Measurements from ENCODE around the gene GMDS. TPM values are rescaled to one million over a fixed set of nuclear protein-coding genes. Genes with fewer than 3 reads are reported as not detected.

The GMDS gene
- total and polyA plus RNA-seq, 2 donors (not counting 1 experiment from before 2014, with no cell fraction given): 12.7 to 34.5 TPM

DNA sequence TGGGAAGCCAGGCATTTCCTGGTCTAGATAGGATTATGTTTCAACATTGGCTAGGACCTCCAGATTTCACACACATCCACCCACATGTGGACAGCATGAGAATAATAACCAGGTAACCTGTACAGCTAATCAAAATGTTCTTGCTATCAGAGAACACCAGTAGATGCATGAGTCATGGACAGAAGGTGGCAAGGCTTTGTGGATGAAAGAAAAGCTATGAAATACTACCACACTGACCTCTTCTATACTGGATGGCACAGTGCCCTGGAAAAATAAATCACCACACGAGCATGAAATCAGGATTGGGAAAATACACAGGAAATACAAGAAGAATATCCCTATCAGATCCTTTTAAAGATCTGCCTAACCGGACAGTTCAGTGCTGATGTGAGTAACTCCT lies 113.0 kb downstream of the GMDS start:
- Histone ChIP-seq H3K4me2 (ENCODE audit: extremely low read depth, insufficient read depth, low read length) (no peak overlapping the region), H3K27ac (ENCODE audit: insufficient read depth, low read length) (no peak overlapping the region), H3K27me3 (ENCODE audit: control insufficient read depth, insufficient read depth, low read length) (no peaks in the 10 kb centered on the region), H2AFZ (ENCODE audit: low read length) (no peak overlapping the region), H3K9ac (ENCODE audit: insufficient read depth, low read length) (no peak overlapping the region), H3K9me3 (ENCODE audit: control insufficient read depth, insufficient read depth, low read depth, low read length) (no peaks in the 10 kb centered on the region), H3K36me3 (ENCODE audit: control insufficient read depth, insufficient read depth, low read length) (no peaks in the 10 kb centered on the region), H3K79me2 (ENCODE audit: control insufficient read depth, insufficient read depth, low read length) (no peaks in the 10 kb centered on the region), H3K4me3 (replicated peaks in 1 of 4; ENCODE audit: control extremely low read depth in 1 of 4, insufficient read depth in 1 of 4, low read depth in 3 of 4, low read length in 4 of 4) (no peak overlapping the region), H3K4me1 (ENCODE audit: control insufficient read depth, extremely low read depth, insufficient read depth, low read length) (no peaks in the 10 kb centered on the region), H4K20me1 (ENCODE audit: control insufficient read depth, extremely low read depth, insufficient read depth, low read length) (no peaks in the 10 kb centered on the region)
- no peak for TF ChIP-seq EZH2 (IDR thresholded peaks at IDR 0.05; ENCODE audit: low read length, missing control alignments)
- TF ChIP-seq, protein P1, sequence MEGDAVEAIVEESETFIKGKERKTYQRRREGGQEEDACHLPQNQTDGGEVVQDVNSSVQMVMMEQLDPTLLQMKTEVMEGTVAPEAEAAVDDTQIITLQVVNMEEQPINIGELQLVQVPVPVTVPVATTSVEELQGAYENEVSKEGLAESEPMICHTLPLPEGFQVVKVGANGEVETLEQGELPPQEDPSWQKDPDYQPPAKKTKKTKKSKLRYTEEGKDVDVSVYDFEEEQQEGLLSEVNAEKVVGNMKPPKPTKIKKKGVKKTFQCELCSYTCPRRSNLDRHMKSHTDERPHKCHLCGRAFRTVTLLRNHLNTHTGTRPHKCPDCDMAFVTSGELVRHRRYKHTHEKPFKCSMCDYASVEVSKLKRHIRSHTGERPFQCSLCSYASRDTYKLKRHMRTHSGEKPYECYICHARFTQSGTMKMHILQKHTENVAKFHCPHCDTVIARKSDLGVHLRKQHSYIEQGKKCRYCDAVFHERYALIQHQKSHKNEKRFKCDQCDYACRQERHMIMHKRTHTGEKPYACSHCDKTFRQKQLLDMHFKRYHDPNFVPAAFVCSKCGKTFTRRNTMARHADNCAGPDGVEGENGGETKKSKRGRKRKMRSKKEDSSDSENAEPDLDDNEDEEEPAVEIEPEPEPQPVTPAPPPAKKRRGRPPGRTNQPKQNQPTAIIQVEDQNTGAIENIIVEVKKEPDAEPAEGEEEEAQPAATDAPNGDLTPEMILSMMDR (conservative IDR thresholded peaks at IDR 0.05 in 1 of 2, IDR thresholded peaks at IDR 0.05 in 1 of 2; ENCODE audit: low read depth in 1 of 2, low read length in 2 of 2): no peak
- peak; percentile 17 to 36 for DNase-seq (ENCODE audit: low read depth in 2 of 2)

GRCh38 chr6:2129182-2129621 lies 116.2 kb downstream of the GMDS start:
- H3K27ac ChIP-seq (ENCODE audit: insufficient read depth, low read length): no peak overlapping the region
- TF ChIP-seq, protein P1 (conservative IDR thresholded peaks at IDR 0.05 in 1 of 2, IDR thresholded peaks at IDR 0.05 in 1 of 2; ENCODE audit: low read depth in 1 of 2, low read length in 2 of 2): no peak
- TF ChIP-seq EZH2 (IDR thresholded peaks at IDR 0.05; ENCODE audit: low read length, missing control alignments): no peak
- no peak overlapping the region for H2AFZ ChIP-seq (ENCODE audit: low read length)

GRCh38 chr6:2127484-2127911 lies 117.9 kb downstream of the GMDS start:
- DNase-seq (ENCODE audit: low read depth in 2 of 2): no peak
- H3K79me2 ChIP-seq (ENCODE audit: control insufficient read depth, insufficient read depth, low read length): no peaks in the 10 kb centered on the region
- H3K27ac ChIP-seq (ENCODE audit: insufficient read depth, low read length): no peak overlapping the region
- no peaks in the 10 kb centered on the region for H3K27me3 ChIP-seq (ENCODE audit: control insufficient read depth, insufficient read depth, low read length)
- no peak for TF ChIP-seq EZH2 (IDR thresholded peaks at IDR 0.05; ENCODE audit: low read length, missing control alignments)
- TF ChIP-seq, protein P1 (conservative IDR thresholded peaks at IDR 0.05 in 1 of 2, IDR thresholded peaks at IDR 0.05 in 1 of 2; ENCODE audit: low read depth in 1 of 2, low read length in 2 of 2): no peak
- no peak overlapping the region for H3K4me2 ChIP-seq (ENCODE audit: extremely low read depth, insufficient read depth, low read length)
- no peaks in the 10 kb centered on the region for H3K36me3 ChIP-seq (ENCODE audit: control insufficient read depth, insufficient read depth, low read length)
- H3K4me3 ChIP-seq (replicated peaks in 1 of 4; ENCODE audit: control extremely low read depth in 1 of 4, insufficient read depth in 1 of 4, low read depth in 3 of 4, low read length in 4 of 4): no peak overlapping the region
- H2AFZ ChIP-seq (ENCODE audit: low read length): no peak overlapping the region
- H3K9me3 ChIP-seq (ENCODE audit: control insufficient read depth, insufficient read depth, low read depth, low read length): no peaks in the 10 kb centered on the region
- H4K20me1 ChIP-seq (ENCODE audit: control insufficient read depth, extremely low read depth, insufficient read depth, low read length): no peaks in the 10 kb centered on the region
- H3K4me1 ChIP-seq (ENCODE audit: control insufficient read depth, extremely low read depth, insufficient read depth, low read length): no peaks in the 10 kb centered on the region
- H3K9ac ChIP-seq (ENCODE audit: insufficient read depth, low read length): no peak overlapping the region

More at GRCh38 chr6:2129182-2129621, 116.2 kb downstream of the GMDS start:
- no peaks in the 10 kb centered on the region for H3K79me2 ChIP-seq (ENCODE audit: control insufficient read depth, insufficient read depth, low read length)
- no peak overlapping the region for H3K4me2 ChIP-seq (ENCODE audit: extremely low read depth, insufficient read depth, low read length)
- no peak for DNase-seq (ENCODE audit: low read depth in 2 of 2)
- no peaks in the 10 kb centered on the region for H3K27me3 ChIP-seq (ENCODE audit: control insufficient read depth, insufficient read depth, low read length)
- no peaks in the 10 kb centered on the region for H3K36me3 ChIP-seq (ENCODE audit: control insufficient read depth, insufficient read depth, low read length)
- no peaks in the 10 kb centered on the region for H4K20me1 ChIP-seq (ENCODE audit: control insufficient read depth, extremely low read depth, insufficient read depth, low read length)
- no peak overlapping the region for H3K4me3 ChIP-seq (replicated peaks in 1 of 4; ENCODE audit: control extremely low read depth in 1 of 4, insufficient read depth in 1 of 4, low read depth in 3 of 4, low read length in 4 of 4)
- no peaks in the 10 kb centered on the region for H3K4me1 ChIP-seq (ENCODE audit: control insufficient read depth, extremely low read depth, insufficient read depth, low read length)
- no peak overlapping the region for H3K9ac ChIP-seq (ENCODE audit: insufficient read depth, low read length)
- H3K9me3 ChIP-seq (ENCODE audit: control insufficient read depth, insufficient read depth, low read depth, low read length): no peaks in the 10 kb centered on the region

All from fibroblast of lung (primary cell).